ENCODE measurements around the gene RPRD1A.
A peak's percentile ranks its signal among the peaks of the same experiment; 100 is the strongest.
"Not testable (repeated sequence)": the region's sequence is repeated elsewhere in the genome, so short reads cannot be mapped to it uniquely, and the experiment has no call there.

RPRD1A gene

GRCh38 chr18:36025025-36025424, 42.3 kb downstream of the RPRD1A start:
- no peak for DNase-seq

GRCh38 chr18:36024241-36024640, 43.1 kb downstream of the RPRD1A start:
- DNase-seq = not testable (repeated sequence)

GRCh38 chr18:36023336-36023735, 44.0 kb downstream of the RPRD1A start:
- no peak for DNase-seq

DNA sequence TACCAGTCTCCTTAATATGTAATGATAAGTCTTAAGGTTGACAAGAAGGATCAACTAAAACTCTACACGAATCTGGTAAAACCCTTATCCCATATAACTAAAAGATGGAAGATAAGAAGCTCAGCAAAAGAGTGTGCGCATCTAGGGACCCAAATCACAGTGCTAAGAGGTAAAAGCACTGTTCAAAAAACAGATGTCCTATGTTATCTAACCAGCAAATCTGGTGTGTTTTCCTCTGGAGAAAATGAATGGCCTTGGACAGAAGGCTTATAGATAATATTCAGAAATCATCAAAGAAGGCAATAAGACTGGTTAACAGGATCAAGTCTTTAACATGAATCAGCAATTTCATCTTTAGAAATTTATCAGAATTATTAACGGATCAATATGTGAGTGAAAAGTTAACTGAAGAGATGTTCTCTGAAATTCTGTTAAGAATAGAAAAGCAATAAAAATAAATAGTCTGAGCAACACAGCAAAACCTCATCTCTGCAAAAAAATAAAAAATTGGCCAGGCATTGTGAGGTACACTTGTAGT, 47.1 kb downstream of the RPRD1A start:
- no peak for DNase-seq

GRCh38 chr18:36017232-36017631, 50.1 kb downstream of the RPRD1A start:
- no peak for DNase-seq

- DNase-seq = no peak
Observed at GRCh38 chr18:36015629-36016028, 51.7 kb downstream of the RPRD1A start.

GRCh38 chr18:36012891-36013290, 54.5 kb downstream of the RPRD1A start:
- no peak for DNase-seq

DNA sequence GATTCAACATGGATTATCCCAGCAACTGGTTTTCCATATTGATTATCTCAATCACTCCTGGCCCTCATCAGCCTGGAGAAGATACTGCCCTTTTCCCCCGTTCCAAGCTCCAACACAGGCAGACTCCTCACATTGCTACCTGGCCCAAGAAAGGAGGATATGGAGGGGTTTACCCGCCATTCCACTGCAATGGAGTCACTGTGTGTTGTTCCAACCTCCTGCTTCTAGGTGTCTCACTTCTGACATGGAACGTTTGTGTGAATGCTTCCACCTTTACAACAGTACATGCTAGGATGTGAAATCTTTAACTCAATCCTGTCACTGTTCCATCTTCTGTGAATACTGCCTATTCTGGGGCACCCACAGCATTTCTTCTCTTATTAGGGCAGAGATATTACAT, 58.1 kb downstream of the RPRD1A start:
- no peak for DNase-seq

- no peak for DNase-seq
Observed at GRCh38 chr18:36006997-36007396, 60.4 kb downstream of the RPRD1A start.

GRCh38 chr18:35999925-36000324, 67.4 kb downstream of the RPRD1A start:
- no peak for DNase-seq

DNA sequence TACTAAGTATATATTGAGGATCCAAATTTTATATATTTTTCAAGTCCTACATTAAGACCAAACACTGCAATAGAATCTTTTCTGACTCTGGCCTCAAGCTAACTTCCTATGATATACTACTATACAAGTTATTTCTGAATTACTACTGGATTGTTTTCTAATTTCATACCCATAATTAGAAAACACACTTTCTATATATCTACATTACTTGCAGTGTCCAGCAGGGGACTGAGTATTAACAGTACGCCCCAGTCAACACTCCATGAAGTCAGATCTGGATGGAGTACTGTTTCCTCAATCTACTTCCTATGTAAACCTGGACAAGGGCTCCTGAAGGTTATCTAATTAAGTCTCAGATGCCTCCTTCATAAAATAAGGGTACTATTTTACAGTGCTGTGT, 68.4 kb downstream of the RPRD1A start:
- DNase-seq = no peak

DNA sequence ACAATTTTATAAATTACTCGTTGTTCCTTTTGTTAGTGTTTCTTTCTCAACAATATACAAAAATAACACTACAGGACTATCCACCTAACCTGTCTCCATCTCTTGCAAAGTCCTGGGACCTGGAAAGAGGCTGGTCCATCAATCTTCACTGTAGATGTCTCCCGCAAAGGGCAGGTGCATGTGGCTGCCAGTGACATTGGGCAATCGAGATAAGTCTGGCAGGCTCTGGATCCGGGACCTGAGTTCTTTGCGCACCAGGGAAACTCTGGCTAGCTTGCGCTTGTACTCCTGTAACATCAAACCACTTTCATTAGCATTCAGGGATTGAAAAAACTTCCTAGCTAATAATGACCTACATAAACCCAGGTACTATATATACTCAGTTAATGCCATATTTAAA, 74.3 kb downstream of the RPRD1A start:
- DNase-seq = no peak

GRCh38 chr18:35991696-35992095, 75.7 kb downstream of the RPRD1A start:
- no peak for DNase-seq

GRCh38 chr18:35983818-35984217, 83.5 kb downstream of the RPRD1A start:
- no peak for DNase-seq

GRCh38 chr18:35983147-35983546, 84.2 kb downstream of the RPRD1A start:
- no peak for DNase-seq

DNA sequence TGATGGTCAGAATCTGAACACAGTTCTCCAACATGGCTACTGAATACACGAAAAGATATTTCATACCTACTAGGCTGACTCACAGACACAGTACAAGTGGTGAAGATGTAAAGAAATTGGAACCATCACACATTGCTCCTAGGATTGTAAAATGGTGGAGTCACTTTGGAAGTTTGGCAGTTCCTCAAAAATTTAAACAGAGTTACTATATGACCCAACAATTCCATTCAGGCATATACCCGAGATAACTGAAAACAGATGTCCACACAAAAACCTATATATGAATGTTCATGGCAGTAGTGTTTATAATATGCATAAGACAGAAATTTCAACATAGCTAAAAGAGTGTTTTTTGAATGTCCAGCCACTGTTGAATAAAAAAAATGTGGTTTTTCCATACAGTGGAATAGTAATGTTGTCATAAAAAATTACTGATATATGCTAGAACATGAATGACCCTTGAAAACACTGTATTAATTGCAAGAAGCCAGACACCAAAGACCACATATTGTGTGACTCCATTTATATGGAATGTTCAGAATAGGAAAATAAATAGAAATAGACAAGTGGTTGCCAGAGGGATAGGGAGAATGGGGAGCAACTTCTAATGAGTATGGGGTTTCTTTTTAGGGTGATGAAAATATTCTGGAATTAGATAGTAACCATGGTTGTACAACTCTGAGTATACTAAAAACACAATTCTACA, 84.8 kb downstream of the RPRD1A start:
- DNase-seq = no peak

DNA sequence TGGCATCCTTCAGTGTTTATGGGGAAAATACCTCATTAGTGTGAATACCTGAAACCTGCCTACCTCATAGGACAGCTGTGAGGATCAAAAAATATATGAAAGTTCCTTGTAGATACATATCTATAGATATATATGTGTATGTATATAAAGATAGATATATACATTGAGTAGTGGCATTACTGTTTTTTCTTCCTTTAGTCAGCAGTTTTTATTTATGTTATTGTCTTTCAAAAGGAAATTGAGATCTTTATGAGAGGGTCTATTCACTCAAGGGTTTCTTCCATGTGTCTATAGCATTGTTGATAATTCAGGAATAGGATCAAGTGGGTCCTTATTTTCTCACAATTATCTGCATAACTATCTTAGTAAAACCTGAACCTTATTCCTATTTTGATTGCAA, 88.2 kb downstream of the RPRD1A start:
- DNase-seq = no peak

DNA sequence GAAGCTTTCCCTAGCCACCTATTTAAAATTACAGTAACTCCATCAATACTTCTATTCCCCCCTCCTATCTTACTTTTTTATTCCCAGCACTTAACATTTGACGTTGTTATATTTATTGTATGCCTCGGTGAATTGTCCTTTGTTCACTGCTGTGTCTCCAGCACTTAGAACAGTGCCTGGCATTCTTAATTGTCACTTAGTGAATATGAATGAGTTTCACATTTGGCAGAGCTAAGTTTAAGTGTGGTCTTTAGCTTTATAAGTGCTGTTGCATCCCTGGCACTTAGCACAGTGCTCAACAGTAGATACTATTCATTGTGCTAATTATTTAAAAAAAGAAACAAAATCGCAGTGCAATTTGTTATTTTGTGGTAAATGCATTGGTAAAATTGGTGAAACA, 93.2 kb downstream of the RPRD1A start:
- DNase-seq = no peak

DNA sequence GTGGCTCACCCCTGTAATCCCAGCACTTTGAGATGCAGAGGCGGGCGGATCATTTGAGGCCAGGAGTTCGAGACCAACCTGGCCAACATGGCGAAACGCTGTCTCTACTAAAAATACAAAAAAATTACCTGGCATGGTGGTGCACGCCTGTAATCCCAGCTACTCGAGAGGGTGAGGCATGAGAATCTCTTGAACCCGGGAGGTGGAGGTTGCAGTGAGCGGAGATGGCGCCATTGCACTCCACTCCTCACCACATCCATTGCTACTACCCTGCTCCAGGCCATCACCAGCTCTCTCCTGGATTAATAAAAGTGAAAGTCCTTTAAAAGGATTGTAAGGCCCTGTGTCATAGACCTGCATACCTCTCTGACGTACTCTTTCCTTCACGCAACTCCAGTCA, 93.7 kb downstream of the RPRD1A start:
- DNase-seq = no peak

- peak; percentile 55 for DNase-seq
Observed at GRCh38 chr18:35972197-35973000, 95.0 kb downstream of the RPRD1A start, which contains the start of gene RMP24. TSS of gene RMP24 (plus strand) at chr18:35972679.

GRCh38 chr18:35971661-35972196, 95.6 kb downstream of the RPRD1A start:
- DNase-seq = no peak

DNA sequence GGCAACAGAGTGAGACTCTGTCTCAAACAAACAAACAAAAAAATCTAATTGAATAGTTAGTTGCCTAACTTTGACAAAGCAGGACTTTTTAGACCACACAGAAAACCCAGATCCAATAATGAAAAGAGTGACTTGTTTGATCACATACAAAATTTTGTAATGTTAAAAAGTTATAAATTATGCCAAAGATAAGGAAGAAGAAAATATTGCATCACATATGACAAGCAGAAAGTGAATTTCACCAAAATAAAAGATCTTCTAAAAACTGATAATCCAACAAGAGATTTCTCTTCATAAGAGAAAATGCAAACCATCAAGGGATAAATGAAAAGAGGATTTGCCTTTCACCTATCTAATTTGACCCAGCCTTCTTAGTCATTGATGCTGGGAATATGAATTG, 97.7 kb downstream of the RPRD1A start:
- no peak for DNase-seq

DNA sequence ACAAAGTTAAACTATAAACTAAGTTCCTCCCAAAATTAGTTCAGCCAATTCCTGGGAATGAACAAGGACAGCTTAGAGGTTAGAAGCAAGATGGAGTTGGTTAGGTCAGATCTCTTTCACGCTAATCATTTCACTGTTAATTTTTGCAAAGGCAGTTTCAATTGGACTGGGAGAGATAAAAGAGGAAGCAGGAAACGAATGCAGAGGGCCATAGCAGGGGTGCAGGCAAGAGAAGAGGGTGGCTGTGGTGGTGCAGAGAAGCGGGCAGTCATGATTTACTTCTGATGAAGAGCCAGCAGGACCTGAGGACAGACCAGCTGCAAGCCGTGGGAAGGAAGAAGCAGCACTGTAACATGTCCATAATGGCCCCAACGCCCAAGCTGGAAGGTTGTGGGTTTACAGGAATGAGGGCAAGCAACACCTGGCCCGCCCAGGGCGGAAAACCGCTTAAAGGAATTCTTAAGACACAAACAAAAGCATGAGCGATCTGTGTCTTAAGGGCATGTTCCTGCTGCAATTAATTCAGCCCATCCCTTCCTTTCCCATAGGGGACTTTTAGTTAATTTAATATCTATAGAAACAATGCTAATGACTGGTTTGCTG, 99.0 kb downstream of the RPRD1A start:
- no peak for DNase-seq

Measured in NCI-H1694 (cell line).